HepG2 (cell line): ENCODE measurements around the gene ZFAND2A. TPM values are rescaled to one million over a fixed set of nuclear protein-coding genes. Genes with fewer than 3 reads are reported as not detected.

Experiments used
- ARID5B ChIP-seq: IDR thresholded peaks from 2 replicates; pipeline ENCODE4 v1.4.0; 2020; ENCODE audit warnings: mild to moderate bottlenecking, missing genetic modification reagents
- CERS6 ChIP-seq: sonication (generic); formaldehyde crosslinking; IDR thresholded peaks from 2 replicates; pipeline ENCODE4 v1.5.0; 2020; ENCODE audit warnings: missing genetic modification reagents
- CSRNP2 ChIP-seq: sonication (generic); formaldehyde crosslinking; conservative IDR thresholded peaks from 2 replicates; pipeline ENCODE4 v1.8.0; 2022; ENCODE audit warnings: low read depth, missing genetic modification reagents
- HNF4G ChIP-seq, 2 experiments: sonication (generic) in 1 of 2; formaldehyde crosslinking in 1 of 2; IDR thresholded peaks; 2 replicates each; pipeline versions ENCODE4 v1.4.0 to v1.6.1; 2011 to 2020; ENCODE audit warnings: borderline replicate concordance in 2 of 2, low read depth in 2 of 2, mild to moderate bottlenecking in 2 of 2, low read length in 1 of 2, missing genetic modification reagents in 1 of 2, moderate library complexity in 1 of 2
- WIZ ChIP-seq: sonication (generic); formaldehyde crosslinking; IDR thresholded peaks from 2 replicates; pipeline ENCODE4 v1.5.1; 2020; ENCODE audit warnings: mild to moderate bottlenecking, missing genetic modification reagents
- ZBTB10 ChIP-seq: sonication (generic); formaldehyde crosslinking; IDR thresholded peaks from 2 replicates; pipeline ENCODE4 v1.4.0; 2020; ENCODE audit warnings: missing genetic modification reagents, borderline replicate concordance
- ZNF235 ChIP-seq: sonication (generic); formaldehyde crosslinking; IDR thresholded peaks from 2 replicates; pipeline ENCODE4 v1.8.1; 2023; ENCODE audit warnings: mild to moderate bottlenecking, missing genetic modification reagents, borderline replicate concordance
- ZNF280D ChIP-seq: sonication (generic); formaldehyde crosslinking; IDR thresholded peaks from 2 replicates; pipeline ENCODE4 v1.5.1; 2020; ENCODE audit warnings: mild to moderate bottlenecking, missing genetic modification reagents
- ZNF546 ChIP-seq: sonication (generic); formaldehyde crosslinking; conservative IDR thresholded peaks from 2 replicates; pipeline ENCODE4 v1.8.1; 2023; ENCODE audit warnings: mild to moderate bottlenecking, missing genetic modification reagents
- ZNF549 ChIP-seq: sonication (generic); formaldehyde crosslinking; IDR thresholded peaks from 2 replicates; pipeline ENCODE4 v1.5.0; 2020; ENCODE audit warnings: missing genetic modification reagents
- ZNF784 ChIP-seq: sonication (generic); formaldehyde crosslinking; IDR thresholded peaks from 2 replicates; pipeline ENCODE4 v1.5.1; 2020; ENCODE audit warnings: missing genetic modification reagents, mild to moderate bottlenecking, borderline replicate concordance
- ZNF883 ChIP-seq: sonication (generic); formaldehyde crosslinking; IDR thresholded peaks from 2 replicates; pipeline ENCODE4 v1.5.1; 2020; ENCODE audit warnings: mild to moderate bottlenecking, missing genetic modification reagents; ENCODE audit errors: not compliant biosample characterization
- polyA plus RNA-seq, 8 experiments: library from polyadenylated mRNA; depleted of rRNA in 3 of 8; stranded (reverse) in 7 of 8; unstranded in 1 of 8; fragments of >200 nt; fragmentation: Illumina TruSeq in 4 of 8; extraction: Trizol in 4 of 8; gene quantifications; 2 replicates each; pipeline versions ENCODE4 v1.2.1 to v1.2.3, GENCODE V29; 2011 to 2016; ENCODE audit warnings: low read depth in 4 of 8, missing spikeins in 1 of 8, mixed read lengths in 1 of 8; ENCODE audit not compliant: insufficient read depth in 1 of 8
- total RNA-seq, 5 experiments: library from RNA; depleted of rRNA; stranded (reverse); fragments of >200 nt; fragmentation: Illumina TruSeq; extraction: Trizol; gene quantifications; 2 replicates each; pipeline ENCODE4 v1.2.3, GENCODE V29; 2016; ENCODE audit warnings: low read depth in 1 of 5

The ZFAND2A gene
- total and polyA plus RNA-seq, 2 of the 13 experiments (the other 11 are each of a cell fraction or from before 2014, with no cell fraction given): 140 to 153 TPM

- TF ChIP-seq ZNF280D (CRISPR knock-in tag): no peak; the same call in 1 of the 2 replicates
- TF ChIP-seq WIZ (CRISPR knock-in tag): no peak
- TF ChIP-seq ARID5B (CRISPR knock-in tag): peak; percentile 8; the same call in 1 of the 2 replicates
- peak; percentile 14; the same call in 1 of the 2 replicates for TF ChIP-seq HNF4G (IDR thresholded peaks at IDR 0.05; ENCODE audit: borderline replicate concordance, low read depth, low read length)
- no peak for TF ChIP-seq HNF4G (CRISPR knock-in tag; IDR thresholded peaks at IDR 0.05; ENCODE audit: borderline replicate concordance, low read depth)
- no peak for TF ChIP-seq CSRNP2
- no peak for TF ChIP-seq CERS6 (CRISPR knock-in tag)
- no peak for TF ChIP-seq ZBTB10
- no peak for TF ChIP-seq ZNF883 (CRISPR knock-in tag)
- peak; percentile 84; the same call in 1 of the 2 replicates for TF ChIP-seq ZNF546
- TF ChIP-seq ZNF784 (CRISPR knock-in tag): peak; percentile 47; the same call in 1 of the 2 replicates
- no peak for TF ChIP-seq ZNF549 (CRISPR knock-in tag)
- no peak for TF ChIP-seq ZNF235
Measured at GRCh38 chr7:1175967-1176851, 16.2 kb upstream of the ZFAND2A start (continued).
